GM21367 (cell line): ENCODE data around the gene ANXA9.

Experiments
- ATAC-seq: cut with Tn5 transposase; IDR thresholded peaks from one replicate; pipeline ENCODE4 v1.9.1; 2021; ENCODE audit not compliant: unreplicated experiment

ANXA9 gene, protein sequence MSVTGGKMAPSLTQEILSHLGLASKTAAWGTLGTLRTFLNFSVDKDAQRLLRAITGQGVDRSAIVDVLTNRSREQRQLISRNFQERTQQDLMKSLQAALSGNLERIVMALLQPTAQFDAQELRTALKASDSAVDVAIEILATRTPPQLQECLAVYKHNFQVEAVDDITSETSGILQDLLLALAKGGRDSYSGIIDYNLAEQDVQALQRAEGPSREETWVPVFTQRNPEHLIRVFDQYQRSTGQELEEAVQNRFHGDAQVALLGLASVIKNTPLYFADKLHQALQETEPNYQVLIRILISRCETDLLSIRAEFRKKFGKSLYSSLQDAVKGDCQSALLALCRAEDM

DNA sequence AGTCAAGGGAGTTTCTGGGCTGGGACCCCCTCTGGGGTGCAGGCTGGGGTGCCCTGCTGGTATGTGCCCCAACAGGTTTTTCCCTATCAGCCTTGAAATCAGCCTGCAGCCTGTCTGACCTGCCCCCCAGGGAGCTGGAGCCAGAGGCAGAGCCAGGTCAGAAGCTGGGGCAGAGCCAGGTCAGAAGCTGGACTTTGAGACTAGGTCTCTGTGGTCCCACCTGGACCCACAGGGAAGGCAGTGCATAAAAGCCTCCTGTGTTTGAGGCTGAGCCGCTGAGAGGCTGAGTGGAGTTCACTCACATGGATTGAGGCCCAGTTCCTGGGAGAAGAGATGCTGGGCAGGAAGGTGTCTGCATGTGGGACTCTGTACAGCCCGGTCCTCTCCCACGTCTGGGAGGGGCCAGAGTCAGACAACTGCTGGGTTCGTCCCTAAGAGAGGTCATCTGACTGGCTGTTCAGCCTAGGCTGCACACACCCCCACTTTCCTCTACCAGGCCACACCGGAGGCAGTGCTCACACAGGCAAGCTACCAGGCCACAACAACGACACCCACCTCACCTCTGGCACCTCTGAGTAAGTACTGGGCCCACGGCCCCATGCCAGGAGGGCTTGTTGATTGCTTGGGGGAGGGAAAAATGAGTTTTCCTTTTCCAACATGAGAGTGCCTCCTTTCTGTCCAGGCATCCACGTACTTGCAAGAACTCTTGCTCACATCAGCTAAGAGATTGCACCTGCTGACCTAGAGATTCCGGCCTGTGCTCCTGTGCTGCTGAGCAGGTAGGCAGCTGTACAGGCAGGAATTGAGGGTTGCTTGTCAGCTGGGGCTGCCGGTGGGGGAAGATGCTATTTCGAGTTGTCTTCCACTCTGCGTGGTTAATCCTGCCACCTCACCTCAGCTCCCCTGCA lies at the start of gene ANXA9:
Gene ANXA9 (plus strand): TSS at position 488 of the 908 bp plus-strand sequence. CDS start 814 bp downstream, outside the sequence.
- ATAC-seq: no peak

DNA sequence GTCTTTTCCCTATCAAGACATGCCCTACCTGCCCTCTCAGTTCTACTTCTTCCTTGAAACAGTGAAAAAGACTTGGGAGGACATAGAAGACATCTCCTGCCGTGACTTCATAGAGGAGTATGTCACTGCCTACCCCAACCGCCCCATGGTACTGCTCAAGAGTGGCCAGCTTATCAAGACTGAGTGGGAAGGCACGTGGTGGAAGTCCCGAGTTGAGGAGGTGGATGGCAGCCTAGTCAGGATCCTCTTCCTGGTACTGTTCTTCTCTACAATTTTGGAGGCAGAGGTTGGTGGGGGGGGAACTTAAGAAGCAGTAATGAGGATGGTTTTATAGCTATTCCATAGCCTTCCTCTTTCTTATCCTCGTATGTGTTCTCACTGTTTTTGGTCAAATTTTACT lies 37.2 kb upstream of the ANXA9 start:
- ATAC-seq: no peak

DNA sequence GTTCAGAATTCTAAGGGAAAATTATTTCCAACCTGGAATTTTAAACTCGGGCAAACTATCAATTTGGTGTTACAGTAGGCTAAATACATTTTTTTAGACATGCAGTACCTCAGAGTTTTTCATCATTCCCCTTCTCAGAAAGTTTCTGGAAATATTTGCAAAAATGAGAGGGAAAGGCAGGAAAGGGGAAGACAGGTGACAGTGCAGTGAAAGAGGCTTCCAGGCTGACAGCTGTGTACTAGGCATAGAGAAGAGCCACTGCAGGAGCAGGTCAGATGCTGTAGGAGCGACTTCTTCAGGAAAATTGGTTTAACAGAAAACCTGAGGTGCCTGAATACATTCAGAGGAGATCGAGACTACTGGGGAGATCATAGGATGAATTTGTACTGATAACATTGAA lies 27.4 kb upstream of the ANXA9 start:
- no peak for ATAC-seq

DNA sequence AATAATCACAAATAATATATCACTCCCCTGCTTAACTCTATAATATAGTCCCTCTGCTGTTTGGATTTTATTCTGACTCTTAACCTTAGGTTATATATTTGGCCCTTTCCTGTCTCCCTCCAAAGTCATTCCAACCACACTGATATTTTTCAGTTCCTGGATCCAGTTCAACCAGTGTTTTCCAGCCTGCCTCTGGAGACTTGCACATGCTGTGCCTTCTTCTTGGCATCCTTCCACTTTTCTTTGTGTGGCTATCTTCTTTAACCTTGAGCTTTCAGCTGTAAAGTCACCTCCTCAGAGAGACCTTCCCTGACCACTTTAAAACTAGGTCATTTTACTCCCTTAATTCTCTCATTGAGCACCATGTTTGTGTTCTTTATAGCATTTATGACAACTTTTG lies 26.8 kb upstream of the ANXA9 start:
- no peak for ATAC-seq

DNA sequence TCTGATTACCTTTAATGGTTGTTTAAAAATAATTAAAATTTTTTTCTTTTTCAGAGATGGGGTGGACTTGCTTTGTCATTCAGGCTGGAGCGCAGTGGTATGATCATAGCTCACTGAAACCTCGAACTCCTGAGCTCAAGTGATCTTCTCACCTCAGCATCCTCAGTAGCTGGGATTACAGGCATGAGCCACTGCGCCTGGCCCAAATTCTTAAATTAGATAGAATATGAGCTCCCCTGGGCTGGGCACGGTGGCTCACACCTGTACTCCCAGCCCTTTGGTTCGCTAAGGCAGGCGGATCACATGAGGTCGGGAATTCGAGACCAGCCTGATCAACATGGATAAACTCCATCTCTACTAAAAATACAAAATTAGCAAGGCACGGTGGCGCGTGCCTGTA lies 24.4 kb upstream of the ANXA9 start:
- ATAC-seq: no peak

DNA sequence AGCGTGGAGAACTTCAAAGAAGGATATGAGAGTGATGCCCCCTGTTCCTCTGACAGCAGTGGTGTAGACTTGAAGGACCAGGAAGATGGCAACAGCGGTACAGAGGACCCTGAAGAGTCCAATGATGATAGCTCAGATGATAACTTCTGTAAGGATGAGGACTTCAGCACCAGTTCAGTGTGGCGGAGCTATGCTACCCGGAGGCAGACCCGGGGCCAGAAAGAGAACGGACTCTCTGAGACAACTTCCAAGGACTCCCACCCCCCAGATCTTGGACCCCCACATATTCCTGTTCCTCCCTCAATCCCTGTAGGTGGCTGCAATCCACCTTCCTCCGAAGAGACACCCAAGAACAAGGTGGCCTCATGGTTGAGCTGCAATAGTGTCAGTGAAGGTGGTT lies 21.4 kb upstream of the ANXA9 start:
- no peak for ATAC-seq

DNA sequence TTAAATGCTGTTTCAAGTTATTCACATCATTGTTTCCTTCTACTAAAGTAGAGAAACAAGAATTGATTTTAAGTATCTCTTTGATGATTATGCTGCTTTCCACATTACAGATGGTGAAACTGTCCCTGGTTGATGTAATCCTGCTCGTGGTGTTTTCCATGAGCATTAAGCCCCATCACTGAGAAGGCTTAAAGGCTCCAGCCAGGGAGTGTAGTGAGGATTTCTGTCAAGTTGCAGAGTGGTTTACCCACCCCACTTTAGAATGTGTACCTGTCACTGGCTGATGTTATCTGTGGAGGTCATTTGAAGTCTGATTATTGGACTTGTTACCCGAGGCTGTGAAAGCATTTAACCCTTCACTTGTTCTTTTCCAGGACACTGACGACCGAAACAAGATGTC lies 20.3 kb upstream of the ANXA9 start:
- ATAC-seq: no peak

DNA sequence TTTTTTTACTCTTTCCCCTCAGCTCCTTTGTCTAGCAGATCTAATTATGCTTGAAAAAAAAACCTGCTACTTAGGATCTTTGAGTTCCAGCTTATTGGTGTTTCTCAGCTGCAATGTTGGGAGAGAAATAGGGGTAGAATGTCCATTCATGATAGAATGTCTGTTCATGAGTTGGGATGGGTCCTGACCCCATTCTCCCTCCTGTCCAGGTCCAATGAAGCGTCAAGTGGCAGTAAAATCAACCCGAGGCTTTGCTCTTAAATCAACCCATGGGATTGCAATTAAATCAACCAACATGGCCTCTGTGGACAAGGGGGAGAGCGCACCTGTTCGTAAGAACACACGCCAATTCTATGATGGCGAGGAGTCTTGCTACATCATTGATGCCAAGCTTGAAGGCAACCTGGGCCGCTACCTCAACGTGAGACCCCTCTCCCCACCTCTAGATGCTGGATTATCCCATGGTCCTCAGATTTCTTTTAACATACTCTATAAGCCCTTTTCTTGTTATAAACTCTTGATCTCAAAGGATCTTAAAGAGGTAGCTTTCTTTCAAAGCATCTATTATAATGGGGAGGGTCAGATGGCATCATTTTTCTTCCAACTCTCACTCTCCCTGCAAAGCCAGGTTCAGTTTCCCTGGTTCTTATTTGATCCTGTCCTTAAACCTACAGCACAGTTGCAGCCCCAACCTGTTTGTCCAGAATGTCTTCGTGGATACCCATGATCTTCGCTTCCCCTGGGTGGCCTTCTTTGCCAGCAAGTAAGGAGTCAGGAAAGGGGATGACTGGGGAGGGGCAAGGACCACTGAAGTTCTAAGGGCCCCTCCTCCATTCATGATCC lies 18.6 kb upstream of the ANXA9 start:
- ATAC-seq: no peak

DNA sequence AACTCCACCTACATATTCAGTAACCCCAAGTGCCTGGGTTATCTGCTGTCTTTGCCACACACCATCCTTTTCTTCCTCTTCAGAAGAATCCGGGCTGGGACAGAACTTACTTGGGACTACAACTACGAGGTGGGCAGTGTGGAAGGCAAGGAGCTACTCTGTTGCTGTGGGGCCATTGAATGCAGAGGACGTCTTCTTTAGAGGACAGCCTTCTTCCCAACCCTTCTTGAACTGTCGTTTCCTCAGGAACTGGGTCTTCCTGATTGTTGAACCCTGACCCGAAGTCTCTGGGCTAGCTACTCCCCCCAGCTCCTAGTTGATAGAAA lies 18.0 kb upstream of the ANXA9 start:
- ATAC-seq: no peak

DNA sequence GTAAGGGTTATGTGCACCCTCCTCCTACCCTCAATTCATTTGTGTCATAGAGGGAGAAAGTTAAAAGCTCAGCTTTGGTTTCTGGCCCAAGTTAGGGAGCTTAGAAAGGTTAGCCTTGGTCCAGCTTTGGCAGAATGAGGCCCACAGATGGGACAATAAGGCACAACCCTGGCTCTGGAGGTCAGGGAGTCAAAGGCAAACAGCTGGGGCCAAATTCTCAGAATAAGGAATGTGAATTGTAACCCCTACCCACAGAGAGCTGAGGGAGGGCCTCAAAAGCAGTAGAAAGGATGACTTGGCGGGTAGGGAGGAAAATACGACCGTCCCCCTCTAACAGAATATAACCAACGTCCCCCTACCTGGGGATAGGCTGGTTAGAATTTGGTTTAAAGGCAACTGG lies 16.5 kb upstream of the ANXA9 start:
- no peak for ATAC-seq

DNA sequence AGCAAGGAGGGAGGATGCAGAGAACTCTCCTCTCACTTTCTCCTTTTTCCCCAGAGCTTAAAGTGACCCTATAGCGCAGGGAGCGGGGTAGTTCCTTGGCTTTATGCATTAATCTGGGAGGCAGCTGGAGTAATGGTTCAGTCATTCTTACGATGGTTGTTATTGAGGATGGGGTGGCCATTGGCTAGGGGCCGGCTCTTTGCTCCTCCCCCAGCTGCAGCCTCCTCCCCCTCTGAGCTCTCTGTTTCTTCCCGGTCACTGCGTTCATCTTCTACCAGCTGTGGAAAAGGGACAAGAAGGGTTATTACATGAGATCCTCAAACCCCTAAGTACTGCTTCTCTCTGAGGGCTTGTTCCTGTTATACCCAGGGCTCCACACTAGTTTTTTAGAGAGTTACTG lies 16.1 kb upstream of the ANXA9 start:
- no peak for ATAC-seq

DNA sequence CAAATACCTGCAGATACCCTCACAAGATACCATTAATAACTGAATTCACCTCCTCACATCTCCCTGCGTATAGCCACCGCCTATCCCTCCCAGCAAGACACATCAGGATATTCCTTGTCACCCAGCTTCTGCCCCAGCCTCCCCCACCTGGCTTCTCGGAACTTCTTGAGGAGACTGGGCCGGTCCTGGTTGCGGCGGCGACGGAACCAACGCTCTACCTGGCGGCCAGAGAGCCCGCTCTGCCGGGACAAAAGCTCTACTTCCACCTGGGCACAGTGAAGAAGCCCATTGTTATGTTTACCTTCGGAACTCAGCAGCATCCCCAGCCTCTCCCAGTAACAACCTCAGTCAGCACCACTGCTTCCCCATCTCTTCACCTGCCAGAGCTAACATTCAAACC lies 14.2 kb upstream of the ANXA9 start:
- no peak for ATAC-seq

DNA sequence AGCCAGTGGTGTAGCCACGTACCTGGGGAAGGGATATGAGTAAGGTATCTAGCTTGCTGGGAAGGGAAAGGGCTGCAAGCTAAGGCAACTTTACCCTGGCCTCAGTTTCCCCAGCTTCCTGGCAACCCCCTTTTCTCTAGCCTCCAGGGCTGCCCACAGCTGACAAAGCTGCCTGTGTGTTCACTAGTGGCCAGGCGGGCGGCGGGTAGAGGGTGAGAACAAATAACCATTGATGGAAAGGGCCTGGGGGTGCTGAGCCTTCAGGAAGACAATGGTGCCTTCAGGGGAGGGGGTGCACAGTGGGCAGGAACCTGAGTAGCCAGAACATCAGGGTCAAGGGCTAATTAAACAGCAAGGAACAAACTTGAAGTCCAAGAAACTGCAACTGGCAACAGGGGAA lies 13.6 kb upstream of the ANXA9 start:
- ATAC-seq: no peak

DNA sequence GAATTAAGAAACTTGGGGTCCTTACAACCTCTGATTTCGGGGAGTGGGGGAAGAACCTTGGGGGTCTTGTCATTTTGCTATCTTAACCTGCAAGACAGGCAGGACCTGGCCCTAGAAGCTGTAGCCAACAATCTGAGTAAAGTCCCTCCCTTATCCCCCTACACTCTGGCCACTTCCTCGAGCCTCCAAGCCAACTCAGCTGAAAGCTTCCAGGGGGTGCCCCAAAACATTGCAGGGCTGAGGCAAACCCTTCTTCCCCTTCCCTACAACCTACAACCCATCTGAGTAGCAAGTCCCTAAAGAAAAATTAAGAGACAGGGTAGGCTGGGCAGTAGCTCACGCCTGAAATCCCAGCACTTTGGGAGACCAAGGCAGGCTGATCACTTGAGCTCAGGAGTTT lies 12.5 kb upstream of the ANXA9 start:
- ATAC-seq: no peak

DNA sequence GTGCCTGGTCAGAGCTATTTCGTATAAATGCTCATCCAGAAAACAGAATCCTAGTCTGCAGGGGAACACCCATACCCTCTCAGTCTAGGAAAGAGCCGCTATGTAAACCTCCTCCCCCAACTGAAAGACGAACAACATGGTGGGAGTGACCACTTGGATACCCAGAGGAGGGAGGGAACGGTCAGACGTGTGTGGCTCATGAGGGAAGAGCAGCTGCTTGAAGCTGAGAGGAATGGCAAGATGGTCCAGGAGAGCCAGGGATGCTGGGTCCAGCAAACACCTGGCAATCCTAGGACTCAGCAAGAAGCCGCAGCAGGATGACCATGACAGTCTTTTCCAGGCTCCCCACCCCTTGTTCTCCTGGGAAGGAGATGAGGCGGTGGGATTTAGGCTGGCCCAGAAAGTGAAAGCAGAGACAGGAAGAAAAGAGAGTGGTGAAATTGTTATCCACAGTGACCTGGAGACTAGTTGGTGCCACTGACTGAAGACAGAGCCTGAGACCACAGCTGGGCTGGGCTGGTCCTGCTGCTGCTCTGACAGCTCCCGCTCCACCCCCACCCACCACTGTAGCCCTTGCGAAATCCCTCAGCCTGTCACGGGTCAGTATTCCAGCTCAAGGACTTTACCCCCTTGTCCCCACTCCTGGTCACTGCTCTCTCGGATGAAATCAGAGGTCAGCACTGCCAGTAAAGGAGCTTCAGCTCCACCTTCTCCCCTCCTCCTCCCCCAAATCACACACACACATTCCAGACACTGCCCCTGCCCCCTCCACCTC lies 11.1 kb upstream of the ANXA9 start:
- ATAC-seq: no peak

DNA sequence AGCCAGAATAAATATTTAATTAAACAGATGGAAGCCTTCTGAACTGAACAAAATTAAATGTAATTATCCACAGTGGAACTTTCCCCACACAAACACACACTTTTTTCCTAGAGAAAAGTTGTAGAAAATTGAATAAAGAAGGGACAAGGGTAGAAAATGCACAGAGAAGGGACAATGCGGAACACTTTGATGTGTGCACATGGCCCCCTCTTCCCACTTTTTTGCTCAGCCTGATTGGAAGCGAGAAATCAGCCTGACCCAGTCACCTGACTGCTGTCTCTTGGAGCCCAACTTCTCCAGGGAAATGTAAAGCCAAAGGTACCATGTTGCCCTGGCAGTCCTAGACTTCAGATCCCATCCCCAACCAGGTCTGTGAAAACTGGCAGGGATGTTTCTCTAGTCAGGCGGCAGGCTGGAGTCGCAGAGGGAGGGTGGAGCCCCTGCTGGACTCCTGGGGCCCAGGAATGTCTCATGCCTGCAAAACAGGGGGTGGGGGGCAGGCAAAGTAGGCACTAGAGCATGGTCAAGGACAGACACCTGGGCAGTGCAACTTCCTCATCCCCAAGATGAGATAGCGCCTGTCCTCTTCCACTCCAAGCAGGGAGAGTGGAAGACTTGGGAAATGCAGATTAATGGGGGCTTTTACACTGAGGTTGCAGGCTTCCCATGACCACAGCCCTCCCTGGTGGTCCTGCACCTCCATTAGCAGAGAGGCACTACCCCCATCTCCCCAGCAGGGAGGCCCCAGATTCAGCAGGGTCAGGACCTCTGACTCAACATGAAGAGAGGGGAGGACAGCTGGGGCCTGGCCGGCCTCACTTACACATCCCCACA lies 10.3 kb upstream of the ANXA9 start:
- ATAC-seq: no peak

DNA sequence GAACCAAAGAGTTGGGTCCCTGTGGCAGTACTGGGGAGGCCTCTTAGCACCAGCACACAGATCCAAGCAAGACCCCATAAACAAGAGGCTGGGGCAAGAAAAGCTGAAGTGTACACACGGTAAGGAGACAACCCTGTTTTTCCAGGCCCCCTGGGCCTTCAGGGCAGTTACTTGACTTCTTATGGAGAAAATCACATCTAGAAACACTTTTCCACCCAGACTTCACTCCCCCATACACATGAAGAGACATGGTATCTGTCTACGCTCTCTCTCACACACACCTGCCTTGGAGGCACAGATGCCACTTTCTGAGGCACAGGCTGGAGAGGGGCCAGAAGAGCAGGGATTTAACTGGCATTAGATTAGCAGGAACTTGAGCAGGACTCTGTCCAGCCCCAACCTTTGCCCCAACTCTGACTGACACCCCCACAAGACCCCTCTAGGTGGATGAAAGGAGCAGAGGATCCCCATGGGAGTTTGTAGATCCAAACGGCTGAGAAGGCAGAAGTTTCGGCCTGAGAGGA lies 9.6 kb upstream of the ANXA9 start:
- no peak for ATAC-seq

DNA sequence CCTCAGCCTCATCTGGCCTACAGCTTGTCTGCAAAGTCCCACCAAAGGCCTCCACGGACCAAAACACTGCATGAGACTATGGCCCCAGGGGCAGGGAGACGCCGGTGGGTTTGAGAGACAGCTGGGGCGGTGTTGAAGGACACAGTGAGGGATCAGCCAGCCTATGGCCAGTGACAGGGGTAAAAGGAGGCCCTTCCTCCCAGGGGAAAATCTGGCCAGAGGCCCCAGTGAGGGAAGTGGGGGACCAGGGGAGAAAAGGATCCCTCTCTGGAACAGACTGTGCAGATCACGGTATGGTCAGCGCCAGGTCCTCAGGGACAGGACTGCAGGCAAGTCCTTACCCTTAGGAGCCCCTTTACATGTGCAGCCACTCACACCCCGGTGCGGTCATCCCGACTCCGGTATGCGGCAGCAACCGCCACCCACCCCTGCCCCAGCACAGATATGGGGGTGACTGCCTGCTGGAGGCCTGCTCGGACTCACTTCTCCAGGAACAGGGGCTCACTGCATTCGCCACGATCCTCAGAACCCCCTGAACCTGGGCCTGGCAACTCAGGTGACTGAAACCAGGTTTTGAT lies 8.7 kb upstream of the ANXA9 start:
- no peak for ATAC-seq

DNA sequence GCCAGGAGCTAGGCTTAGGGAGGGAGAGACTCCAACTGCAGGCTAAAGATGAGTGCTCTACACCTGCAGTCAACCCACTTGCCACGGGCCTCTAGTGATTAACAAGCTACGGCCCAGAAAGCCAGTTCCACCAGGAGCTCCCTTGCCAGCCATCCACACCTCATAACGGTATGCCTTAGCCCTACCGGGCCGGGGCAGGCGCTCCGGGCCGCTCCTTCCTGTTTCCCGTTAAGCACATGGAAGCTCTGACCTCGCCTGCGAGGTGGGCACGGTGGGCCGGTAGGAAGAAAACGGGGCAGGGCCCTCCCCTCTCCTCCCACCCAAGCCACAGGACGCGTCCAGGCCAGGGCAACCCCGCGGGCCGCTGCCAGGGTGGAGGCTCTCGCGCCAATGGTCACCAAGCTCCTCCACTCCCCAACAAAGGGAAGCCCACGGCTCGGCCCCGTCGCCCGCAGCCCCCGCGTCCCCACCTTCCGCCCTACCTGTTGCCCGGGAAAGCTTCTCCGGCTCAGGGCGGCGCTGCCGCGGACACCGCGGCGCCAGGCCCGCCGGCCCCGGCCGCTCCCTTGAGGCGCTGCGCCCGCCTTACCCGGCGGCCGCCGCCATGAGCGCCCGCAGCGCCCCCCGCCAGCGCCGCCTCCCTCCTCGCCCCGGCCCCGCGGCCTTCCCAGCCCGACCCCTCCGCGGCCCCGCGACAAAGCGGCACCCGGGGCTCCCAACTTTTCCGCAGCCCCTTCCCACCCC lies 8.1 kb upstream of the ANXA9 start:
- peak; percentile 24 for ATAC-seq
